Esophagus (tissue), 2 donors: ENCODE results near the gene PFKFB2. TPM values are rescaled to one million over a fixed set of nuclear protein-coding genes. Genes with fewer than 3 reads are reported as not detected.

Experiments used
- H3K27ac ChIP-seq, 2 donors: one replicate each; pipeline ENCODE4 v1.5.1; 2013; ENCODE audit warnings: low read depth in 2 of 2, mild to moderate bottlenecking in 2 of 2, inconsistent platforms in 1 of 2, low read length in 1 of 2, moderate library complexity in 1 of 2
- H3K27me3 ChIP-seq, 2 donors: one replicate each; pipeline ENCODE4 v1.6.1; 2013; ENCODE audit warnings: low read length in 2 of 2, control low read depth in 1 of 2, mild to moderate bottlenecking in 1 of 2; ENCODE audit not compliant: insufficient read depth in 2 of 2, control insufficient read depth in 1 of 2
- H3K36me3 ChIP-seq, 2 donors: one replicate each; pipeline ENCODE4 v1.6.1; 2013; ENCODE audit warnings: low read length in 1 of 2; ENCODE audit not compliant: control insufficient read depth in 2 of 2, insufficient read depth in 2 of 2
- H3K4me1 ChIP-seq, 2 donors: one replicate each; pipeline ENCODE4 v1.6.1; 2013; ENCODE audit warnings: low read length in 1 of 2; ENCODE audit not compliant: control insufficient read depth in 2 of 2, insufficient read depth in 2 of 2
- H3K4me3 ChIP-seq, 2 donors: one replicate each; pipeline ENCODE4 v1.5.1; 2013; ENCODE audit warnings: low read length in 2 of 2, mild to moderate bottlenecking in 2 of 2, low read depth in 1 of 2, moderate library complexity in 1 of 2
- H3K9me3 ChIP-seq, 2 donors: one replicate each; pipeline ENCODE4 v1.6.1; 2013; ENCODE audit warnings: mild to moderate bottlenecking in 2 of 2, low read depth in 1 of 2, low read length in 1 of 2, moderate library complexity in 1 of 2; ENCODE audit not compliant: control insufficient read depth in 2 of 2, insufficient read depth in 1 of 2
- WGBS, 2 donors: extraction: QIAGEN DNeasy Blood & Tissue Kit; methylation state at CpG; one replicate each; pipeline ENCODE4 v1.1.7; 2013; 5-methylcytosine and 5-hydroxymethylcytosine counted together
- polyA plus RNA-seq, 2 donors: library from polyadenylated mRNA; stranded (reverse); fragments of 200-250 nt; gene quantifications; one replicate each; pipeline ENCODE4 v1.2.3, GENCODE V29; 2013
- donor health status: healthy with polysubstance abuse.
- donor health status: Bipolar disorder and iron deficiency.

Gene PFKFB2
- polyA plus RNA-seq, 2 donors: 4.7 to 8.3 TPM

DNA sequence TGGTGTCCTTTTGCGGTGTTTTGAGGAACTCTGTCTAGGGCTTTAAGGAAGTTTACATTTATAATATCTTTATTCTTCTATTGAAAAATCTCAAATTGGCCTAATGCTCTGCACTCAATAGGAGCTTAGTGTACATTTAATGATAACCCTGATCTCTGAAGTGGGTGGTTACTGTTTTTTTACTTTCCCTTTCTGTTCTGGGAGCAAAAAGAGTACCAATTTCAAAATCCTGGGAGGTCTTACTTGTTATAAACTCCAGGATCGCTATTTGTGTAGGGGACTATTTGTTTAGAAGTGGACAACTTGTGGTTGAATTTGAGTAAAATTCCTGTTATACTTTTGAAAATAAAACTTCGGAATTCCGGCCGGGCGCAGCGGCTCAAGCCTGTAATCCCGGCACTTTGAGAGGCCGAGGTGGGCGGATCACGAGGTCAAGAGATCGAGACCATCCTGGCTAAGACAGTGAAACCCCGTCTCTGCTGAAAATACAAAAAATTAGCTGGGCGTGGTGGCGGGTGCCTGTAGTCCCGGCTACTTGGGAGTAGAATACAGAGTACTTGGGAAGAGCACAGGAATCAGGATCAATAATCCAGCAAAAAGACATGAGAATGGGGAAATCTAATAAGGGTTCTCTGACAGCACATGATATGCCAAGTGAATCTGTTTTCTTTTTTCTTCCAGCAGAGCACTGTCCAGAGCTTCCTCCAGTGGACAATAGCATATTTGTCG, 36.7 kb downstream of the PFKFB2 start:
- no peak overlapping the region for H3K27ac ChIP-seq
- no peaks in the 10 kb centered on the region for H3K4me1 ChIP-seq
- 93 to 94% methylated on average over 17 of the region's 17 CpGs for WGBS, 2 donors
- no peaks in the 10 kb centered on the region for H3K27me3 ChIP-seq
- H3K9me3 ChIP-seq: no peaks in the 10 kb centered on the region
- H3K4me3 ChIP-seq: no peak overlapping the region
- H3K36me3 ChIP-seq: no peaks in the 10 kb centered on the region

GRCh38 chr1:207091200-207091908, 38.3 kb downstream of the PFKFB2 start:
- WGBS, 2 donors: 71 to 75% methylated on average over 4 of the region's 4 CpGs
- Histone ChIP-seq H3K27ac (no peak overlapping the region), H3K9me3 (no peaks in the 10 kb centered on the region), H3K27me3 (no peaks in the 10 kb centered on the region), H3K4me3 (no peak overlapping the region), H3K36me3 (no peaks in the 10 kb centered on the region), H3K4me1 (no peaks in the 10 kb centered on the region)

DNA sequence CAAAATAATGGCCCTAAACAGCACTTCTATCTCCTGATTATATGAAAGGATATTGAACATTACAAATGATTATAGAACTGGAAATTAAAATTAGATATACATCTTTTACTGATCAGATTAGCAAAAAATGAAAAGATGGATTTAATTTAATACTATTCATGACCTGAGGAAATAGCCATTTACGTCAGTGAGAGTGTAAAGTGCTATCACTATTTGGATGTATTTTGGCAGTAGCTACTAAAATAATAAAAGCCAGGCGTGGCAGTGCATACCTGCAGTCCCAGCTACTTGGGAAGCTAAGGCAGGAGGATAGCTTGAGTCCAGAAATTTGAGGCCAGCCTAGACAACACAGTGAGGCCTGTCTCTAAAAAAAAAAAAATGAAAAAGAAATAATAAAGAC, 40.9 kb downstream of the PFKFB2 start:
- no peak overlapping the region for H3K27ac ChIP-seq
- H3K27me3 ChIP-seq: no peaks in the 10 kb centered on the region
- no peaks in the 10 kb centered on the region for H3K4me1 ChIP-seq
- no peaks in the 10 kb centered on the region for H3K36me3 ChIP-seq
- WGBS, 2 donors: 49 to 64% methylated on average over 2 of the region's 2 CpGs
- no peak overlapping the region for H3K4me3 ChIP-seq
- no peaks in the 10 kb centered on the region for H3K9me3 ChIP-seq

DNA sequence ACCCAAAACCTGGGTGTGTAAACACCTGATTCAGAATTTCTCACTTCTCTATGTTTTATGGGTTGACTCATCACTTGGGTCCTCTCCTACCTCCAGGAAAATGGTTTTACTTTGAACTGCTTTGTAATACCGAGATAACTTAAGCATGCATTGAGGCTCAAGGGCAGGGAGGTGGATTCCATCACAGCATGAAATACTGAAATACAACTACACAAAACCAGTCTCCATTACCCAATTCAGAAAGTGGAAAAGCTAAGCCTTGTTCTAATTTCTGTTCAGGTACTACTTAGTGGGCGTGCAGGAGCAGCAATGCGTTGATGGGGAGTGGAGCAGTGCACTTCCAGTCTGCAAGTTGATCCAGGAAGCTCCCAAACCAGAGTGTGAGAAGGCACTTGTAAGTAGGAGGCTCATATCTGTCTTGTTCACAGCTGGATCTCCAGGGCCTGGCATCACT, 44.8 kb downstream of the PFKFB2 start:
- Histone ChIP-seq H3K9me3 (no peaks in the 10 kb centered on the region), H3K27me3 (no peaks in the 10 kb centered on the region), H3K4me3 (no peak overlapping the region), H3K36me3 (no peaks in the 10 kb centered on the region), H3K4me1 (no peaks in the 10 kb centered on the region), H3K27ac (no peak overlapping the region)
- 78 to 80% methylated on average over 3 of the region's 3 CpGs for WGBS, 2 donors

- H3K4me3 ChIP-seq: no peak overlapping the region
- 79 to 91% methylated on average over 1 of the region's 1 CpG for WGBS, 2 donors
- no peak overlapping the region for H3K27ac ChIP-seq
These were observed 48.6 kb downstream of the PFKFB2 start for GRCh38 chr1:207101720-207102119.

GRCh38 chr1:207102146-207102545, 49.1 kb downstream of the PFKFB2 start:
- Histone ChIP-seq H3K4me1 (no peaks in the 10 kb centered on the region), H3K27ac (no peak overlapping the region), H3K9me3 (no peaks in the 10 kb centered on the region), H3K4me3 (no peak overlapping the region), H3K36me3 (no peaks in the 10 kb centered on the region), H3K27me3 (no peaks in the 10 kb centered on the region)
- WGBS, 2 donors: 68 to 81% methylated on average over 5 of the region's 5 CpGs

More at GRCh38 chr1:207101720-207102119, 48.6 kb downstream of the PFKFB2 start:
- H3K36me3 ChIP-seq: no peaks in the 10 kb centered on the region
- H3K4me1 ChIP-seq: no peaks in the 10 kb centered on the region
- no peaks in the 10 kb centered on the region for H3K27me3 ChIP-seq
- no peaks in the 10 kb centered on the region for H3K9me3 ChIP-seq

DNA sequence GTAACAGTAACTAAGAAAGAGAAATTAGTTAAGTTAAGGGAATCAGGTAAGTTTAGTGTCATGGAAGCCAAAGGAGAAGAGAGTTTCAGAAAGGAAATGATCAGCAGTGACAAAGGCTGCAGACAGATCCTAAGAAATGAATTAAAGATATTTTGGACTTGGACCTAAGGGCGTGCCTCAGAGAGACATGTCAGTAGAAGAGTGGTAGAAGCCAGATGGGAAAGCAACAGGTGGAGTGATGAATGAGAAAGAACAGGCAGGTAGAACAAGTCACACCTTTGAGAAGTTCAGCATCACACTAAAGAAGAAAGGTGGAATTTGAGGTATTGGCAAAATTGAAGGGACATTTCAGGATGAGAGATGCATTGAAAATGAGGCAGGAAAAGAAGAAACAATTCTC, 49.6 kb downstream of the PFKFB2 start:
- Histone ChIP-seq H3K4me1 (no peaks in the 10 kb centered on the region), H3K27ac (no peak overlapping the region), H3K4me3 (no peak overlapping the region), H3K9me3 (no peaks in the 10 kb centered on the region), H3K36me3 (no peaks in the 10 kb centered on the region), H3K27me3 (no peaks in the 10 kb centered on the region)
- 75 to 81% methylated on average over 1 of the region's 1 CpG for WGBS, 2 donors

- Histone ChIP-seq H3K9me3 (no peaks in the 10 kb centered on the region), H3K36me3 (no peaks in the 10 kb centered on the region), H3K27ac (no peak within 1 kb of the TSS), H3K4me3 (no peak within 1 kb of the TSS), H3K27me3 (no peaks in the 10 kb centered on the region), H3K4me1 (no peaks in the 10 kb centered on the region)
- 57 to 59% methylated on average over 7 of the region's 7 CpGs for WGBS, 2 donors
These were observed 50.9 kb downstream of the PFKFB2 start, which contains the start of gene C4BPA for GRCh38 chr1:207103892-207104373. Gene C4BPA (plus strand): TSS chr1:207104233. CDS start chr1:207113026, 8,793 bp downstream.

GRCh38 chr1:207109004-207109403, 55.9 kb downstream of the PFKFB2 start:
- no peaks in the 10 kb centered on the region for H3K4me1 ChIP-seq
- H3K27me3 ChIP-seq: no peaks in the 10 kb centered on the region
- H3K27ac ChIP-seq: no peak overlapping the region
- no peaks in the 10 kb centered on the region for H3K36me3 ChIP-seq
- WGBS, 2 donors: 89% methylated on average over 3 of the region's 3 CpGs
- H3K9me3 ChIP-seq: no peaks in the 10 kb centered on the region
- H3K4me3 ChIP-seq: no peak overlapping the region
